Endothelial cell of umbilical vein (primary cell): ENCODE results near the gene RHEX. TPM values are rescaled to one million over a fixed set of nuclear protein-coding genes. Genes with fewer than 3 reads are reported as not detected.

ENCODE experiments used
- BruUV-seq: library from RNA; stranded (reverse); fragments of 400-500 nt; replicated peaks from 2 replicates; lab custom pipeline; 2021; lab: Mats Ljungman, UMichigan
- CTCF ChIA-PET: fragments of 300-600, 350-600 bp; sonication (Branson Sonifier 250); formaldehyde crosslinking; loops from one replicate; lab custom pipeline; 2021; ENCODE audit warnings: antibody characterized with exemption, inconsistent platforms; lab: Charles Lee
- POLR2A ChIA-PET: fragments of 300-600, 350-600 bp; sonication (Branson Sonifier 250); formaldehyde crosslinking; loops from one replicate; lab custom pipeline; 2021; ENCODE audit warnings: antibody characterized with exemption, inconsistent platforms; lab: Charles Lee
- DNase-seq: peaks from one replicate; pipeline ENCODE4 v3.0.0-alpha.2; 2011; ENCODE audit warnings: low read depth, low spot score
- FAIRE-seq: peaks from 2 replicates; lab custom pipeline; 2011; peaks lifted over from hg19 to GRCh38; lab: Jason Lieb, UNC
- H2AFZ ChIP-seq: 2 replicates; pipeline ENCODE4 v1.6.0; 2012; ENCODE audit warnings: low read depth, low read length, control low read depth, inconsistent platforms
- H3K27ac ChIP-seq: 2 replicates; pipeline ENCODE4 v1.5.1; 2011; ENCODE audit warnings: low read depth, mild to moderate bottlenecking, control low read depth, low read length, moderate library complexity; ENCODE audit not compliant: insufficient read depth
- H3K27me3 ChIP-seq, 2 experiments: 2 replicates each; pipeline versions ENCODE4 v1.6.0 to v1.6.1; 2011; ENCODE audit warnings: low read length in 2 of 2, mixed read lengths in 1 of 2; ENCODE audit not compliant: control insufficient read depth in 2 of 2, insufficient read depth in 2 of 2
- H3K36me3 ChIP-seq, 2 experiments: 2 replicates in 1 of 2; 3 replicates in 1 of 2; pipeline ENCODE4 v1.5.1; 2011; ENCODE audit warnings: low read length in 2 of 2, mild to moderate bottlenecking in 1 of 2, moderate library complexity in 1 of 2; ENCODE audit not compliant: control insufficient read depth in 2 of 2, insufficient read depth in 2 of 2; ENCODE audit errors: extremely low read depth in 1 of 2
- H3K4me1 ChIP-seq: 3 replicates; pipeline ENCODE4 v1.5.1; 2011; ENCODE audit warnings: mild to moderate bottlenecking, low read length; ENCODE audit not compliant: control insufficient read depth, insufficient read depth; ENCODE audit errors: extremely low read depth
- H3K4me2 ChIP-seq: 2 replicates; pipeline ENCODE4 v1.6.1; 2011; ENCODE audit warnings: low read length, control low read depth, mixed read lengths; ENCODE audit not compliant: insufficient read depth
- H3K4me3 ChIP-seq, 3 experiments: fragments of 200-600 bp in 1 of 3; sonication (generic), shearing (Covaris generic) in 1 of 3; replicated peaks in 1 of 3; 2 replicates each; pipeline ENCODE4 v1.5.1; 2011 to 2016; ENCODE audit warnings: control low read depth in 3 of 3, low read length in 3 of 3, mild to moderate bottlenecking in 2 of 3, inconsistent platforms in 1 of 3, low read depth in 1 of 3, moderate library complexity in 1 of 3; ENCODE audit not compliant: insufficient read depth in 1 of 3
- H3K79me2 ChIP-seq: 2 replicates; pipeline ENCODE4 v1.6.0; 2012; ENCODE audit warnings: low read length, inconsistent platforms; ENCODE audit not compliant: control insufficient read depth, insufficient read depth
- H3K9ac ChIP-seq: replicated peaks from 2 replicates; pipeline ENCODE3; 2011; ENCODE audit warnings: low read length, control low read depth; ENCODE audit not compliant: insufficient read depth; ENCODE audit errors: extremely low read depth
- H3K9me1 ChIP-seq: replicated peaks from 3 replicates; pipeline ENCODE4 v1.6.0; 2011; ENCODE audit warnings: mild to moderate bottlenecking, low read length; ENCODE audit not compliant: control insufficient read depth, insufficient read depth; ENCODE audit errors: extremely low read depth
- H3K9me3 ChIP-seq: replicated peaks from 2 replicates; pipeline ENCODE4 v1.5.1; 2012; ENCODE audit warnings: low read length, inconsistent platforms; ENCODE audit not compliant: control insufficient read depth, insufficient read depth
- H4K20me1 ChIP-seq: replicated peaks from 2 replicates; pipeline ENCODE3; 2011; ENCODE audit warnings: mild to moderate bottlenecking, low read length; ENCODE audit not compliant: control insufficient read depth, insufficient read depth; ENCODE audit errors: extremely low read depth
- EZH2 ChIP-seq: IDR thresholded peaks from 2 replicates; pipeline ENCODE4 v1.6.1; 2012; ENCODE audit warnings: borderline replicate concordance, low read depth, mild to moderate bottlenecking, moderate library complexity, low read length, inconsistent platforms; ENCODE audit not compliant: severe bottlenecking
- FOS ChIP-seq: IDR thresholded peaks from 2 replicates; pipeline ENCODE4 v1.6.1; 2011; ENCODE audit warnings: mild to moderate bottlenecking, low read length, moderate library complexity, borderline replicate concordance; ENCODE audit not compliant: insufficient read depth
- GATA2 ChIP-seq: IDR thresholded peaks from 2 replicates; pipeline ENCODE4 v1.7.0; 2011; ENCODE audit warnings: low read depth, mild to moderate bottlenecking, moderate library complexity, mixed read lengths, low read length; ENCODE audit not compliant: insufficient read length, insufficient read depth
- JUN ChIP-seq: IDR thresholded peaks from 2 replicates; pipeline ENCODE4 v1.6.1; 2011; ENCODE audit warnings: borderline replicate concordance, low read depth; ENCODE audit not compliant: insufficient read length, insufficient read depth
- MYC ChIP-seq: IDR thresholded peaks from one replicate; pipeline ENCODE4 v1.6.1; 2011; ENCODE audit warnings: mild to moderate bottlenecking, low read depth, low read length
- POLR2A ChIP-seq: IDR thresholded peaks from 2 replicates; pipeline ENCODE4 v1.6.1; 2012; ENCODE audit warnings: low read depth, mild to moderate bottlenecking, control low read depth, low read length
- POLR2AphosphoS5 ChIP-seq: IDR thresholded peaks from 2 replicates; pipeline ENCODE4 v1.6.1; 2012; ENCODE audit warnings: low read depth, mild to moderate bottlenecking, control low read depth, low read length, moderate library complexity; ENCODE audit not compliant: insufficient read depth
- dilution Hi-C: fragments of 300-500 bp; cut with MboI; formaldehyde crosslinking; loops from one replicate; pipeline ENCODE4 v1.15.0; 2019; ENCODE audit warnings: low sequenced_read_pairs; ENCODE audit not compliant: extremely low pct_ligation_motif_present
- intact Hi-C: fragments of 100-400 bp; cut with micrococcal nuclease; formaldehyde crosslinking; loops from one replicate; pipeline ENCODE4 v1.10.0; 2022
- polyA plus RNA-seq, 4 experiments: library from polyadenylated mRNA; depleted of rRNA in 3 of 4; stranded (reverse) in 3 of 4; unstranded in 1 of 4; fragments of >200 nt; gene quantifications; 2 replicates each; pipeline versions ENCODE4 v1.2.1 to v1.2.3, GENCODE V29; 2011 to 2012; ENCODE audit warnings: missing spikeins in 1 of 4
- total RNA-seq: library from RNA; stranded (reverse); gene quantifications from 2 replicates; pipeline ENCODE4 v1.2.3, GENCODE V29; 2021
- TF ChIP-seq, protein P1 (sequence below): IDR thresholded peaks from 2 replicates; pipeline ENCODE4 v1.6.1; 2011; ENCODE audit not compliant: insufficient read depth, insufficient read length
- TF ChIP-seq, protein P2 (sequence below), 2 donors: IDR thresholded peaks; 1 replicate in 1 of 2; 2 replicates in 1 of 2; pipeline ENCODE4 v1.5.1; 2011; ENCODE audit warnings: low read length in 2 of 2, mild to moderate bottlenecking in 2 of 2, moderate library complexity in 2 of 2, control low read depth in 1 of 2, inconsistent platforms in 1 of 2, low read depth in 1 of 2; ENCODE audit not compliant: insufficient read depth in 1 of 2; ENCODE audit errors: extremely low read depth in 1 of 2

Gene RHEX
- total and polyA plus RNA-seq, 2 donors (not counting 3 experiments of a cell fraction or from before 2014, with no cell fraction given), result not detected

DNA sequence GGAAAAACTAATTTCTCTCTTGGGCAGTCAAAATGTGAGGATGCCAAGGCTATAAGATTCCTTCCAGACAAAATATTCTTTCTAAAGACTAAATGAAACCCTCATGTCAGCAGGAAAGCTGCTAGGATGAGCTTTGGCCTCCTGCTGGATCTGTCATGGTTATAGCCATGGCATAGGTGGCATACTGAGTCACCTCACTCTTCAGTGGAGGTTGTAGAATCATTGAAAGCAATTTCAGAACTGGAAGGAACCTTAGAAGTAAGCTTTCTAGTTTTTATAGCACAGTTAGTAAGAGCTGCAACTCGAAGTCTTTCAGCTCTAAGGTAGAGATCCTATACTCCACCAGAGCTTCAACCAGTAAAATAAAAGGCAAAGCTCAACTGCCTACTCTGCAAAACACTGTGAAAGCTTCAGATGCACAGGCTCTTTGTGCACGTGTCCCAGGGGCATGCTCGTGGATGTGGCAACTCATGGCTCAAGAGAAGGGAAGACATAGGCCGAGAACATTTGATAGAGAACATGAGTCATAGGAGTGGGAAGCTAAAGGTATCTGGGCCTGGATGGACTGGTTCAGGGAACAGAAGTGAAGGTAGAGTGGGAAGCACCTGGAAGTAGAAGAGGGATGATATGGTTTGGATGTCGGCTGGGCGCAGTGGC lies 58.4 kb downstream of the RHEX start:
- H3K79me2 ChIP-seq, result no peaks in the 10 kb centered on the region
- H3K27ac ChIP-seq, result no peak overlapping the region
- no peak for TF ChIP-seq JUN
- TF ChIP-seq, protein P1, sequence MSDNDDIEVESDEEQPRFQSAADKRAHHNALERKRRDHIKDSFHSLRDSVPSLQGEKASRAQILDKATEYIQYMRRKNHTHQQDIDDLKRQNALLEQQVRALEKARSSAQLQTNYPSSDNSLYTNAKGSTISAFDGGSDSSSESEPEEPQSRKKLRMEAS, result no peak
- no TSS peak for BruUV-seq
- intact Hi-C loops, result no loop called here
- peaks cover under 1% of the 10 kb centered on the region for H3K4me1 ChIP-seq
- DNase-seq (no peak), FAIRE-seq (no peak)
- CTCF ChIA-PET, result interaction anchor here (1.1 to 6.9 kb wide), 5 partner anchors 81 to 193 kb away, joined by 3 to 319 read pairs (median 6); no protein-coding TSS in a partner anchor
- no peak overlapping the region for H3K9ac ChIP-seq
- no peaks in the 10 kb centered on the region for H3K9me3 ChIP-seq
- no peak overlapping the region for H3K4me2 ChIP-seq
- no peaks in the 10 kb centered on the region for H3K36me3 ChIP-seq
- no peak overlapping the region for H2AFZ ChIP-seq
- no peaks in the 10 kb centered on the region for H4K20me1 ChIP-seq
- H3K9me1 ChIP-seq, result no peaks in the 10 kb centered on the region
- POLR2A ChIA-PET, result no interaction called here
- H3K4me3 ChIP-seq, result no peak overlapping the region
- peaks cover 2% of the 10 kb centered on the region in 2 experiments for H3K27me3 ChIP-seq
- dilution Hi-C loops, result loop anchor here (25.0 kb wide), 1 partner anchor 124 kb away; no protein-coding TSS in a partner anchor

DNA sequence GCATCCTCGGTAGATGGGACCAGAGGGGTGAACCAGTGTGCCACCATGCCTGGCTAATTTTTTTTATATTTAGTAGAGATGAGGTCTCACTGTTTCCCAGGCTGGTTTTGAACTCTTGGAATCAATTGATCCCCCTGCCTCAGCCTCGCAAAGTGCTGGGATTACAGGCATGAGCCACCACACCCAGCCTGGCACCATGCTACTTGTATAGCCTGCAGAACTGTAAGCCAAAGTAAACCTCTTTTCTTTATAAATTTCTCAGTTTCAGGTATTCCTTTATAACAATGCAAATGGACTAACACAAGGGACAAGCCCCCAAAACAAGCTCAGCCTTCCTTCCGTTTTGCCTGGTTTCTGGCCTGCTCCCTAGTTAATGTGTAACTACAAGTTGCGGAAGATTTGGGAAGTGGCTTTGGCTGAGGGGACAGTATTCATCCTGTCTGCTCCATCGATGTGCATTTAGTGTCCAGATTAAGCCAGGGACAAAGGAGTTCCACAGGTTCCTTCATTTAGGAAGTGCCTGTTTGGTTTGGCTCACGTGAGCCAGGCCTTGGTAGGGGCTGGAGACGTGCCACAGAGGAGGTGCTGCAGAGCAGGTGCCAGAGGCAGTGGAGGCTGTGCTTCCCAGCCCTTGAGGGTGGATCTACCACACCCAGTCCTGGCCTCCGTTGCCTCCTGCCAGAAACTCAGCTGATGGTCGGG lies 59.8 kb downstream of the RHEX start:
- FAIRE-seq, result no peak

More for the DNA sequence above, 59.8 kb downstream of the RHEX start:
- ChIA-PET POLR2A (no interaction called here), CTCF (interaction anchor here (1.1 to 5.2 kb wide), 2 partner anchors 83 to 136 kb away, joined by 3 to 31 read pairs; no protein-coding TSS in a partner anchor)
- H3K9me1 ChIP-seq, result no peaks in the 10 kb centered on the region
- H3K9me3 ChIP-seq, result no peaks in the 10 kb centered on the region
- no peak overlapping the region for H2AFZ ChIP-seq
- no TSS peak for BruUV-seq
- no peak overlapping the region for H3K9ac ChIP-seq
- H3K36me3 ChIP-seq, result no peaks in the 10 kb centered on the region
- no peaks in the 10 kb centered on the region for H3K79me2 ChIP-seq
- no peak overlapping the region for H3K4me2 ChIP-seq
- no peaks in the 10 kb centered on the region for H4K20me1 ChIP-seq
- no peak for TF ChIP-seq JUN
- no peak for TF ChIP-seq POLR2AphosphoS5
- TF ChIP-seq, protein P1, result no peak
- TF ChIP-seq MYC, result no peak
- TF ChIP-seq EZH2, result no peak
- TF ChIP-seq, protein P2, sequence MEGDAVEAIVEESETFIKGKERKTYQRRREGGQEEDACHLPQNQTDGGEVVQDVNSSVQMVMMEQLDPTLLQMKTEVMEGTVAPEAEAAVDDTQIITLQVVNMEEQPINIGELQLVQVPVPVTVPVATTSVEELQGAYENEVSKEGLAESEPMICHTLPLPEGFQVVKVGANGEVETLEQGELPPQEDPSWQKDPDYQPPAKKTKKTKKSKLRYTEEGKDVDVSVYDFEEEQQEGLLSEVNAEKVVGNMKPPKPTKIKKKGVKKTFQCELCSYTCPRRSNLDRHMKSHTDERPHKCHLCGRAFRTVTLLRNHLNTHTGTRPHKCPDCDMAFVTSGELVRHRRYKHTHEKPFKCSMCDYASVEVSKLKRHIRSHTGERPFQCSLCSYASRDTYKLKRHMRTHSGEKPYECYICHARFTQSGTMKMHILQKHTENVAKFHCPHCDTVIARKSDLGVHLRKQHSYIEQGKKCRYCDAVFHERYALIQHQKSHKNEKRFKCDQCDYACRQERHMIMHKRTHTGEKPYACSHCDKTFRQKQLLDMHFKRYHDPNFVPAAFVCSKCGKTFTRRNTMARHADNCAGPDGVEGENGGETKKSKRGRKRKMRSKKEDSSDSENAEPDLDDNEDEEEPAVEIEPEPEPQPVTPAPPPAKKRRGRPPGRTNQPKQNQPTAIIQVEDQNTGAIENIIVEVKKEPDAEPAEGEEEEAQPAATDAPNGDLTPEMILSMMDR (IDR thresholded peaks at IDR 0.05; ENCODE audit: extremely low read depth in 1 of 2, insufficient read depth in 1 of 2, low read depth in 1 of 2, low read length in 2 of 2), result no peak
- no peak for TF ChIP-seq GATA2
- TF ChIP-seq POLR2A, result no peak
- no peak for TF ChIP-seq FOS
- intact Hi-C loops (no loop called here), dilution Hi-C loops (loop anchor here (25.0 kb wide), 1 partner anchor 125 kb away; no protein-coding TSS in a partner anchor)
- H3K4me3 ChIP-seq, result no peak overlapping the region
- peaks cover 4% of the 10 kb centered on the region for H3K4me1 ChIP-seq
- H3K27me3 ChIP-seq, result peaks cover 9 to 10% of the 10 kb centered on the region in 2 experiments
- no peak overlapping the region for H3K27ac ChIP-seq
- no peak for DNase-seq
